Measurements from ENCODE around the gene TRIM2. TPM values are rescaled to one million over a fixed set of nuclear protein-coding genes. Genes with fewer than 3 reads are reported as not detected.

TRIM2 gene
- total and polyA plus RNA-seq, 12 donors = 6.2 to 130 (median 47.8) TPM

- peak in 2 of 7 donors; percentile 15 to 37 for DNase-seq
- Histone ChIP-seq H3K9me3 (replicated peaks in 1 of 3) (no peaks in the 10 kb centered on the region), H3K4me1 (replicated peaks in 1 of 2) (no peaks in the 10 kb centered on the region), H3K27me3 (no peaks in the 10 kb centered on the region), H3K27ac (no peak overlapping the region), H3K36me3 (replicated peaks in 1 of 2) (peaks cover 0 to 8% of the 10 kb centered on the region in 2 donors), H3K4me3 (no peak overlapping the region)
- WGBS, 4 donors = 71 to 88% (median 84%) methylated on average over 9 to 13 of the region's 13 CpGs
- TF ChIP-seq, protein P1, sequence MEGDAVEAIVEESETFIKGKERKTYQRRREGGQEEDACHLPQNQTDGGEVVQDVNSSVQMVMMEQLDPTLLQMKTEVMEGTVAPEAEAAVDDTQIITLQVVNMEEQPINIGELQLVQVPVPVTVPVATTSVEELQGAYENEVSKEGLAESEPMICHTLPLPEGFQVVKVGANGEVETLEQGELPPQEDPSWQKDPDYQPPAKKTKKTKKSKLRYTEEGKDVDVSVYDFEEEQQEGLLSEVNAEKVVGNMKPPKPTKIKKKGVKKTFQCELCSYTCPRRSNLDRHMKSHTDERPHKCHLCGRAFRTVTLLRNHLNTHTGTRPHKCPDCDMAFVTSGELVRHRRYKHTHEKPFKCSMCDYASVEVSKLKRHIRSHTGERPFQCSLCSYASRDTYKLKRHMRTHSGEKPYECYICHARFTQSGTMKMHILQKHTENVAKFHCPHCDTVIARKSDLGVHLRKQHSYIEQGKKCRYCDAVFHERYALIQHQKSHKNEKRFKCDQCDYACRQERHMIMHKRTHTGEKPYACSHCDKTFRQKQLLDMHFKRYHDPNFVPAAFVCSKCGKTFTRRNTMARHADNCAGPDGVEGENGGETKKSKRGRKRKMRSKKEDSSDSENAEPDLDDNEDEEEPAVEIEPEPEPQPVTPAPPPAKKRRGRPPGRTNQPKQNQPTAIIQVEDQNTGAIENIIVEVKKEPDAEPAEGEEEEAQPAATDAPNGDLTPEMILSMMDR (IDR thresholded peaks at IDR 0.05) = no peak
- TF ChIP-seq POLR2A (IDR thresholded peaks at IDR 0.05) = no peak
- intact Hi-C loops (cut with DNase I) = no loop called here
Measured at GRCh38 chr4:153275380-153276276, 71.4 kb downstream of the TRIM2 start.

DNA sequence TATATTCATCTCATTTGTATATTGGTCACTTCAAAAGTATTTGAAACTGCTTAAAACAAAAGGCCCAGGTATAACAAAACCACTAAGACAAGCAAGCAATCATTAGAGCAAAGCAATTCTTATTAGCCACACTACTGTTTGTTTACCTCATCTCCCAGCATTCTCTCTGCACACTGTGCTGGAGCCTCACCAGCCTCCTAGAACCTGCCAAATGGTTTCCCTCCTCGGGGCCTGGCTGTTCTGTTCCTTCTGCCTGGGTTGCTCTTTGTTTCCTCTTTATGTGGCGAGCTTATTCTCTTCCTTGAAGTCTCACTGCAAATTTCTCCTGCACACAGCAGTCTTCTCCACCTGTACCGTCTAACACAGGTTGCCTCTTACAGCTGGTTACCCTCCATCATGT lies 72.7 kb downstream of the TRIM2 start:
- TF ChIP-seq, protein P1 (IDR thresholded peaks at IDR 0.05) = no peak
- TF ChIP-seq POLR2A (IDR thresholded peaks at IDR 0.05) = no peak
- Histone ChIP-seq H3K9me3 (replicated peaks in 1 of 3) (no peaks in the 10 kb centered on the region), H3K4me1 (replicated peaks in 1 of 2) (no peaks in the 10 kb centered on the region), H3K36me3 (replicated peaks in 1 of 2) (peaks cover 0 to 8% of the 10 kb centered on the region in 2 donors), H3K27me3 (no peaks in the 10 kb centered on the region), H3K4me3 (no peak overlapping the region), H3K27ac (no peak overlapping the region)
- intact Hi-C loops (cut with DNase I) = no loop called here
- WGBS, 4 donors = 74 to 85% (median 79%) methylated on average over 3 of the region's 3 CpGs
- no peak for DNase-seq

- Histone ChIP-seq H3K27ac (no peak overlapping the region), H3K9me3 (replicated peaks in 1 of 3) (peaks cover 0 to 6% (median 0%) of the 10 kb centered on the region in 3 donors), H3K4me3 (no peak overlapping the region), H3K4me1 (replicated peaks in 1 of 2) (no peaks in the 10 kb centered on the region), H3K27me3 (no peaks in the 10 kb centered on the region), H3K36me3 (replicated peaks in 1 of 2) (peaks cover 0 to 6% of the 10 kb centered on the region in 2 donors)
- WGBS, 4 donors = 76 to 86% (median 85%) methylated on average over 1 of the region's 1 CpG
- intact Hi-C loops (cut with DNase I) = no loop called here
- DNase-seq = no peak
- no peak for TF ChIP-seq POLR2A (IDR thresholded peaks at IDR 0.05)
- TF ChIP-seq, protein P1 (IDR thresholded peaks at IDR 0.05) = no peak
Measured at GRCh38 chr4:153281476-153281875, 77.2 kb downstream of the TRIM2 start.

DNA sequence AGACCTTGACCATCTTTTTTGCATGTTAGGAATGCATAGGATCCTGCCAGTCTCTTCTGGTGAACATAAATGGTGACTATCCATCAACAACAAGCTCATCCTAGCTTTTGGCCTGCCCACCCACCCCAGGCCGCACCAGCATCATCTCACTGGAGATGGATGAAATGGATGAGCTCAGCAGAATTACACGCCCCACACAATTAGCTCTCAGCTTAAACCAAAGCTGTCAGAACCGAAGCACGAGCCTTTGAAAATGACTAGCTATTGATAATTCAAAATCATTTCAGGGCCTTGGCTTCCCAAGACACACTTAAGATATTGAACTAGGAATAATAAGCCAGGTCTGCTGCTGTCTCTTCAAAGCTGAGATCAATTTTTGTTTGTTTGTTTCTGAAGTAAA lies 77.8 kb downstream of the TRIM2 start:
- Histone ChIP-seq H3K4me3 (no peak overlapping the region), H3K27me3 (no peaks in the 10 kb centered on the region), H3K9me3 (replicated peaks in 1 of 3) (peaks cover 0 to 6% (median 0%) of the 10 kb centered on the region in 3 donors), H3K4me1 (replicated peaks in 1 of 2) (no peaks in the 10 kb centered on the region), H3K27ac (no peak overlapping the region), H3K36me3 (replicated peaks in 1 of 2) (peaks cover 0 to 1% of the 10 kb centered on the region in 2 donors)
- intact Hi-C loops (cut with DNase I) = no loop called here
- TF ChIP-seq, protein P1 (IDR thresholded peaks at IDR 0.05) = no peak
- no peak for TF ChIP-seq POLR2A (IDR thresholded peaks at IDR 0.05)
- WGBS, 4 donors = 93 to 99% (median 95%) methylated on average over 4 of the region's 4 CpGs
- DNase-seq = no peak

Data from adrenal gland (tissue), 12 donors.